Measurements from ENCODE around the gene NTMT1.

NTMT1 gene

DNA sequence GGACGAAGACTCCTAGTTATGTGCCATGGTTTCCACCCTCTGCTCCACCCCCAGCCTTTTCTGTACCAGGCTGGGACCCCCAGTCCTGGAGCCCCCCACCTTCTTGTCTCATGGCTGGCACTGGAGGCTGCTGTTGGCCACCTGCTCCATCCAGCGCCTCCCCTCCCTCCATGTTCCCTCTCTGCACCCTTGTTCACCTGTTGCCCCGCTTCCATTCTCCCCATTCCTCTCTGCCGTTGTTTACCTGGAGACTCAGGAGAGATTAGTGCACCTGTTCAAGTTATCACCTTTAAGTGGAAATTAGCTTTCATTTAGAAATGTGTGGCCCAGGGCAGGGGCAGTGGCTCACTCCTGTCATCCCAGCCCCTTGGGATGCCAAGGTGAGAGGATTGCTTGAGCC lies 7.2 kb downstream of the NTMT1 start:
- no peak for TF ChIP-seq ZFX (IDR thresholded peaks at IDR 0.05; ENCODE audit: borderline replicate concordance)
- TF ChIP-seq, protein P1, sequence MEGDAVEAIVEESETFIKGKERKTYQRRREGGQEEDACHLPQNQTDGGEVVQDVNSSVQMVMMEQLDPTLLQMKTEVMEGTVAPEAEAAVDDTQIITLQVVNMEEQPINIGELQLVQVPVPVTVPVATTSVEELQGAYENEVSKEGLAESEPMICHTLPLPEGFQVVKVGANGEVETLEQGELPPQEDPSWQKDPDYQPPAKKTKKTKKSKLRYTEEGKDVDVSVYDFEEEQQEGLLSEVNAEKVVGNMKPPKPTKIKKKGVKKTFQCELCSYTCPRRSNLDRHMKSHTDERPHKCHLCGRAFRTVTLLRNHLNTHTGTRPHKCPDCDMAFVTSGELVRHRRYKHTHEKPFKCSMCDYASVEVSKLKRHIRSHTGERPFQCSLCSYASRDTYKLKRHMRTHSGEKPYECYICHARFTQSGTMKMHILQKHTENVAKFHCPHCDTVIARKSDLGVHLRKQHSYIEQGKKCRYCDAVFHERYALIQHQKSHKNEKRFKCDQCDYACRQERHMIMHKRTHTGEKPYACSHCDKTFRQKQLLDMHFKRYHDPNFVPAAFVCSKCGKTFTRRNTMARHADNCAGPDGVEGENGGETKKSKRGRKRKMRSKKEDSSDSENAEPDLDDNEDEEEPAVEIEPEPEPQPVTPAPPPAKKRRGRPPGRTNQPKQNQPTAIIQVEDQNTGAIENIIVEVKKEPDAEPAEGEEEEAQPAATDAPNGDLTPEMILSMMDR (IDR thresholded peaks at IDR 0.05): no peak
- no peak overlapping the region for H3K27ac ChIP-seq

DNA sequence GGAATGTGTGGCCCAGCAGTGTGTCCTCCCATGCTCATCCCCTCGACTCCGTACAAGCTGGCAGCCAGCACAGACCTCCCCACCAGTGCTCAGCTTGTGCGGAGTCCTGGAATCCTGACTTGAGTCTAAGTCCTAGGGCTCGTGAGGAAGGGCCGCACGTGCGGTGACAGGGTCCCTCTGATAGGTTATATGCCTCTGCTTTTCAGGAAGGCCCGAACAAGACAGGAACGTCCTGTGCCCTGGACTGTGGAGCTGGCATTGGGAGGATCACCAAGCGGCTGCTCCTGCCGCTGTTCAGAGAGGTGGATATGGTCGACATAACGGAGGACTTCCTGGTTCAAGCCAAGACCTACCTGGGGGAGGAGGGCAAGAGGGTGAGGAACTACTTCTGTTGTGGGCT lies 7.9 kb downstream of the NTMT1 start:
- TF ChIP-seq, protein P1 (IDR thresholded peaks at IDR 0.05): no peak
- no peak for TF ChIP-seq ZFX (IDR thresholded peaks at IDR 0.05; ENCODE audit: borderline replicate concordance)
- no peak overlapping the region for H3K27ac ChIP-seq

DNA sequence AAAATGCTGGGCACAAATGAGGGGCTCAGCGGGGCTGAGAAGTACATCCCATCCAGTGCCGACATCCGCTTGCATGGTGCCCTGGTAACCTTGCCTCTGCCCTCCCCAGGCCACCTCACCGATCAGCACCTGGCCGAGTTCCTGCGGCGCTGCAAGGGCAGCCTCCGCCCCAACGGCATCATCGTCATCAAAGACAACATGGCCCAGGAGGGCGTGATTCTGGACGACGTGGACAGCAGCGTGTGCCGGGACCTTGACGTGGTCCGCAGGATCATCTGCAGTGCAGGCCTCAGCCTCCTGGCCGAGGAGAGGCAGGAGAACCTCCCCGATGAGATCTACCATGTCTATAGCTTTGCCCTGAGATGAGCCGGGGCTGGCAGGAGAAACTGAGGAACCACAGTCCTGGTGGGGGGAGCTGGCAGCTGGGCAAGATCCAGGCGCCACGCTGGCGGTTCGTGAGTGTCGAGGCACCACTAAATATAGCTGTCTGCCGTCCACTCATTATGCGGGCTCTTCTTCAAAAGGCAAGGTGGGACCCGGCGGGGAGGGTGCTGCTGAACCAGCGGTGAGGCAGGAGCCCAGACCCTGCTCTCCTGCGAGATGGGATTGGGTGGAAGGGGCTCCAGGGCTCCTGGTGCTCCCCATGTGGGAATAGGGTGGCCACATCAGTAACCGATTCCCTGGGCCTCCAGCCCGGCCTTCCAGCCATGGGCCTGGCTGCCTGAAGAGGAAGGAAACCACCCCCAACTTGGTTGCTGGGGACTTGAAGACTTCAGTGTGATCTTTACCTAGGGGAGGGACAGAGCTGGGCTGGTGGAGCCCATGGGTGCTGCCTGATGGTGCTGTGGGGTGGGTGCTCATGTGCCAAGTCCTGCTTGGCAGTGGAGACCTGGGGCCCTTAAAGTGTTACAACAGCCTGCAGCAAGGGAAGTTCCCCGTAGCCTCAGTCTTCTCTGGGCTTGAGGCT lies 9.4 kb downstream of the NTMT1 start:
- 0 out of 2 replicates have a peak overlapping the region, but pooled peaks have one; percentile 36 for H3K27ac ChIP-seq

DNA sequence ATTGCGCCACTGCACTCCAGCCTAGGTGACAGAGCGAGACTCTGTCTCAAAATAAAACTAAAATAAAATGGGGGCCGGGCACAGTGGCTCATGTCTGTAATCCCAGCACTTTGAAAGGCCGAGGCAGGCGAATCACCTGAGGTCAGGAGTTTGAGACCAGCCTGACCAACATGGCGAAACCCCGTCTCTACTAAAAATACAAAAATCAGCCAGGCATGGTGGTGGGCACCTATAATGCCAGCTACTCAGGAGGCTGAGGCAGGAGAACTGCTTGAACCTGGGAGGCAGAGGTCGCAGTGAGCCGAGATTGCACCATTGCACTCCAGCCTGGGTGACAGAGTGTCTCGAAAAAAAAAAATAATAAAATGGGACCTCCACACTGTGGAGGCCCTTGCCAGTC lies 10.4 kb downstream of the NTMT1 start:
- peak overlapping the region; percentile 36; the same call in 1 of the 2 replicates for H3K27ac ChIP-seq

More for the DNA sequence above, 9.4 kb downstream of the NTMT1 start:
- TF ChIP-seq, protein P1 (IDR thresholded peaks at IDR 0.05): no peak
- TF ChIP-seq ZFX (IDR thresholded peaks at IDR 0.05; ENCODE audit: borderline replicate concordance): no peak

DNA sequence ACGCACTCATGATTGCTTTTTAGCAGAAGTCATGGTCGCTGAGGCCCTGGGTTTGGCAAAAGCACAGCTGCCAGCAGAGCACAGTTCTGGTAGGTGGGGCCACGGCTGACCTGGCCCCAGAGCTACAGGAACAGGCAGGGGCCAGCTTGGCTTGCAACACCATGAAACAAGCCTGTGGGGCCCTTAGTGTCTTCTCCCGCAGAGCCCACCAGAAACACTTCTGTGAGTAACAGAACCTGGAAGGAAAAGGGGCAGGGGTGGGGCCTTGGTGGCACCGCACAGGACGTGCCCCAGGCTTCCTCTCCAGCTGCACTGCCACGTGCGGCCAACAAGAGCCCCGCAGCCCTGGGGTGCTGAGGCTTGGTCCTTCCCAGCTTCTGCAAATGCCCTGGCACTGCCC lies 11.1 kb downstream of the NTMT1 start:
- peak overlapping the region; percentile 36; the same call in 1 of the 2 replicates for H3K27ac ChIP-seq
- no peak for TF ChIP-seq ZFX (IDR thresholded peaks at IDR 0.05; ENCODE audit: borderline replicate concordance)
- TF ChIP-seq, protein P1 (IDR thresholded peaks at IDR 0.05): no peak

DNA sequence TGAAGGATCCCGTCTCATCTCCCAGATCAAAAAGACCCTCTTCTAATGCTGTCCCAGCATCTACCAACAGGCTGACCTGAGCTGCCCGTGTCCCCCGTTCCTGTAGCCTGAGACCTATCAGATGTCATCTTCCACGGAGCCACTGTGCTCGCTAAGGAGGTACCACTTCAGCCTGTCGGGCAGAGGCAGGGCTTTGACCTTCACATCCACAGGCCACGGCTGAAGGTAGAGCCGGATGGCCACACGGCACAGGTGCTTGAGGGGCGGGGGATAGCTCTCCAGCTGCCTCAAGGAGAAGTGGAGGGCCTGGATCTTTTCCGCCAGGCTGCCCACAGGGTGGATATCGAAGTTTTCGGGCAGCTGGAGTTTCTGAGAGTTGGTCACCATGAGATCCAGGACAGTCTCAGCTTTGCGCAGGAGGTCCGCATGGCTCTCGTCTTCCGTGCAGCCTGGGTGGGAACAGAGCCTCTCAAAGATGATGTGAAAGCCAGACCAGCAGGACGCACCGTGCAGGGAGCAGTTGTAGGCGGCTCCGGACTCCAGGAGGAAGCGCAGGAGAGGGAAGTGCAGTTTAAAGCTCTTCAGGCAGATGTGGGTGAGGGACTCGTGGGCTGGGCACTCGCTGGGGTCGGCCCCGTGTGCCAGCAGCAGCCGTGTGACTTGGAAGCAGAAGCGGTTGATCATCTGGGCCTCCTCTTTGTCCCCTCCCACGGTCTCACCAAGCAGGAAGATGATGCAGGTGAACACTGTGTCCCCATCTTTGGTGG lies 11.9 kb downstream of the NTMT1 start:
- TF ChIP-seq, protein P1 (IDR thresholded peaks at IDR 0.05): no peak
- TF ChIP-seq ZFX (IDR thresholded peaks at IDR 0.05; ENCODE audit: borderline replicate concordance): no peak
- no peak overlapping the region for H3K27ac ChIP-seq

DNA sequence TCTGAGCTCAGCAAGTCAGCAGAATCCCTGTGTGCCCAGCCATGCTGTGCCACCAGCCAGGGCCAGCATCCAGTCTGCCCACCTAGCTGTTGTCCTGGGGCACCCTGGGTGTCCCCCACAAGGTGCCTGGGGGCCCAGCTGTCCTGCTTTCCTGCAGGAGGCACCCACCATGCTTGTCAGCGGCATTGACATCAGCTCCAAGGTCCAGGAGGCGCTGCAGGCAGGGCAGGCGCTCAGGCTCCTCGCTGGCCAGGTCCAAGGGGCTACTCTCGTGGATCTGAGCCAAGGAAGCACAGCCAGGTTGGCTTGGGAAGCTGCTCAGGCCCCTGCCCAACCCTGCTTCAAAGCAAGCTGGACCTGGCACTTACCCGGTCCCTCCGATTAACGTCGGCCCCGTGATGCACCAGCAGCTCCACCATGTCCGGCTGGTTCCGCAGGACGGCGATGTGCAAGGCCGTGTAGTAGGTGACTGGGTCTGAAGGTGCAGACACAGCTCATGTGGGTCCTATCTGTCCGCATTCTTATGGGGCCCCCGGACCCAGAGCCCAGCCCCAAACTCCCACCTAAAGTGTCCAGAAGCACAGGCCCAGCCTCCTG lies 13.2 kb downstream of the NTMT1 start:
- H3K27ac ChIP-seq: no peak overlapping the region
- TF ChIP-seq, protein P1 (IDR thresholded peaks at IDR 0.05): no peak
- no peak for TF ChIP-seq ZFX (IDR thresholded peaks at IDR 0.05; ENCODE audit: borderline replicate concordance)
